GM12801 (cell line): ENCODE results near the gene SND1.

Source experiments
- TF ChIP-seq, protein P1 (sequence below): IDR thresholded peaks from one replicate; pipeline ENCODE4 v1.5.1; 2011; ENCODE audit warnings: control low read depth; ENCODE audit not compliant: insufficient read length; ENCODE audit errors: extremely low read depth

The SND1 gene

GRCh38 chr7:128098629-128099028 is 446.6 kb downstream of the SND1 start:
- TF ChIP-seq, protein P1, sequence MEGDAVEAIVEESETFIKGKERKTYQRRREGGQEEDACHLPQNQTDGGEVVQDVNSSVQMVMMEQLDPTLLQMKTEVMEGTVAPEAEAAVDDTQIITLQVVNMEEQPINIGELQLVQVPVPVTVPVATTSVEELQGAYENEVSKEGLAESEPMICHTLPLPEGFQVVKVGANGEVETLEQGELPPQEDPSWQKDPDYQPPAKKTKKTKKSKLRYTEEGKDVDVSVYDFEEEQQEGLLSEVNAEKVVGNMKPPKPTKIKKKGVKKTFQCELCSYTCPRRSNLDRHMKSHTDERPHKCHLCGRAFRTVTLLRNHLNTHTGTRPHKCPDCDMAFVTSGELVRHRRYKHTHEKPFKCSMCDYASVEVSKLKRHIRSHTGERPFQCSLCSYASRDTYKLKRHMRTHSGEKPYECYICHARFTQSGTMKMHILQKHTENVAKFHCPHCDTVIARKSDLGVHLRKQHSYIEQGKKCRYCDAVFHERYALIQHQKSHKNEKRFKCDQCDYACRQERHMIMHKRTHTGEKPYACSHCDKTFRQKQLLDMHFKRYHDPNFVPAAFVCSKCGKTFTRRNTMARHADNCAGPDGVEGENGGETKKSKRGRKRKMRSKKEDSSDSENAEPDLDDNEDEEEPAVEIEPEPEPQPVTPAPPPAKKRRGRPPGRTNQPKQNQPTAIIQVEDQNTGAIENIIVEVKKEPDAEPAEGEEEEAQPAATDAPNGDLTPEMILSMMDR = no peak

- TF ChIP-seq, protein P1 = no peak
These were observed 447.2 kb downstream of the SND1 start for GRCh38 chr7:128099204-128099671.

DNA sequence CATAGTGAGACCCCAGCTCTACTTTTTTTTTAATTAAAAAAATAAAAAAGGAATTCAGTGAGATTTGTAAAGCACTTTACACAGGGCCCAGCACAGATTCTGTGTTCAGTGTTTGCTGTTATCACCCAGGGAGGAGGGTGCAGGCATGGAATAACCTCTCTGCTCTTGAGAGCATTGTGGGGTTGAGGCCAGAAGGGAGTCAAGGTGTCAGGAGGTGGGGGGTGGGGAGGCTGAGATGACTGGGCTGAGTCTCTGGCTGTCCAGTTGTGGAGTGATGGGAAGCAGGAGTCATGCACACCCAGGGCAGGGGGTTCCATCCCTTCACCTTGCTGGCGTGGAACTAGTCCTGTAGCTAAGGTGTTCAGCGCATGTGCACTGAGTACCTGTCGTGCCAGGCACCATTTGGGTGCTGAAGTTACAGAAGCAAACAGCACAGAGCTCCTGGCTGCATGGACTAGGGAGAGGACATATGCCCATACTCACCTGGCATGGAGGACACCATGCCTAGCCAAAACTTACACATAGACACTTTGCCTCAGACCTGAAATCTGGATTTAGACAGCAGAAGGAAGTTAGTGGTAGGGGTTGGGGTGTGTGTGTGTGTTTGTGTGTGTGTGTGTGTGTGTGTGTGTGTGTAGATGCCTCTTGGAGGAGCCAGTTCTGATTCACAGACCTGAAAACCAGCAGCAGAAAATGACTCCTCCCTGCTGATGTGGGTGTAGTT is 448.4 kb downstream of the SND1 start:
- TF ChIP-seq, protein P1 = no peak

DNA sequence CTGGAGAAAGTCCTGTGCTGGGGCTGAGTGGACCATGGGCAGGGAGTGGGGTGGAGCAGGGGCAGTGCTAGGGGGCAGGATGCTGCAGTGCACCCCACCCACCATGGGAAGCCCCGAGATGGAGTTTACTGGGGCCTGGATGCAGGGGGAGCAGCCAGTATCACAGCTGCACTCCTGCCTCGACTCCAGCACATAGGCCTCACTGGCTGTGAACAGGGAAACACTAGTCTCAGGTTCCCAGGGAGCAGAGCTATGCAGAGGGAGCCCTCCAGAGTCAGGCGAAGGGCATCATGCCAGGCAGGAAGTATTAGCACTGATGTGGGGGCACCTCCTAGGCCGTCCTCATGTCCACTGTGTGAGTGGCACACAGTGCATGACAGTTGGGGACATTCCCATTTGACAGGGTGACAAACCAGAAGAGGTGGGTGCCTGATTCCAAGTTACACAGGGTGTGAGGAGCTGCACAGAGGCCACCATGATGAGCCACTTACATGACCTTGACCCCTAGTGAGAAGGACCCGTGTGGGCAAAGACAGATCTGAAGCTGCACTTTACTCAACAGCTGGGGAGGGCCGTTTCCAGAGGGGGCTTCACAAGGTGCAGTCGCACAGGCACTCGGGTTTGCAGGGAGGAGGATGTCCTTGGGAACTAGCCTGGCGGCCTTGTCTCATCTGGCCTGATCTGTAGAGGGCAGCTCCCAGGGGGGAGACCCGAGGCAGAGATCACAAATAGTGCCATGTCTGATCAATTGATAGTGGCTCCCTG is 449.1 kb downstream of the SND1 start:
- TF ChIP-seq, protein P1 = no peak

DNA sequence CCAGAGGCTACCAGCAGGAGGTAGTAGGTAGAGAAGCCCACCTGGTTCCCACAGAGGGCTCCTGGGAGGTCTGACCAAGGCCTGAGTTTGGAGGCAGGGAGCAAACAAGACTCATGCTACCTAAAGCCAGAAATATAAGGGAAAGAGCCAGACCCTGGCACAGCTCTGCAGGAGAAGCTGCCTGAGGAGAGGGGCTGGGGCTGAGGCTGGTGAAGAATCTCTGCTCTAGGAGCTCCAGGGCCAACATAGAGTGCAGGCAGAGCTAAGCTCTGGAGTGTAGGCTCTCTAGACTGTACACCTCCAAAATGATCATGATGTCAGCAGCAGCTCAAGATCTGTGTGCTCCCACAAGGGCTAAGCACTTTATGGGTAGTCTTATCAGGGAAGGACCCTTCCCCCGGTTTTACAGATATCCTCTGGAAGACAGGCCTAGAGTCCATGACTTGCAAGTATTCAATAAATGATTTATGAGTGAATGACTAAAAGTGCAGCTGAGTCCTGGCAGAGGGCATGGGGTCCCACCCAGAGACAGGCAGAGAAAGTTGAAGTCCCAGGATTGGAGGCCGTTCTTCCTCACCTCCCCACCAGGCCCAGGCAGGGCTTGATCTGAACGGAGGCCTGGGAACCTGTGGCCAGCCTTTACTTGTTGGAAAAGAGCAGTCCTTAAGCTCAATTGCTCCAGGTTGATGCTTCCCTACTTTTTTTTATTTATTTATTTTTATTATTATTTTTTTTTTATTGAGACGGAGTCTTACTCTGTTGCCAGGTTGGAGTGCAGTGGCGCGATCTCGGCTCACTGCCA is 450.7 kb downstream of the SND1 start:
- TF ChIP-seq, protein P1 = no peak

- TF ChIP-seq, protein P1 = no peak
These were observed 451.6 kb downstream of the SND1 start for GRCh38 chr7:128103498-128104107.
